ENCODE measurements around the gene MDFI. TPM values are rescaled to one million over a fixed set of nuclear protein-coding genes. Genes with fewer than 3 reads are reported as not detected.

The MDFI gene
- polyA plus RNA-seq, 1 donor from 2014 or later = 42.5 TPM

- H3K79me2 ChIP-seq (replicated peaks; ENCODE audit: insufficient read depth, low read length) = no peaks in the 10 kb centered on the region
- H3K27me3 ChIP-seq (ENCODE audit: insufficient read depth, low read depth, low read length) = no peaks in the 10 kb centered on the region
- no peaks in the 10 kb centered on the region for H3K9me3 ChIP-seq (ENCODE audit: low read length)
- H3K36me3 ChIP-seq (ENCODE audit: insufficient read depth, low read length) = no peaks in the 10 kb centered on the region
- peaks cover 3% of the 10 kb centered on the region for H3F3A ChIP-seq (ENCODE audit: insufficient read depth, low read length, poor library complexity, severe bottlenecking)
- H2AFZ ChIP-seq (ENCODE audit: low read depth, low read length) = no peak overlapping the region
- no peak overlapping the region for H3K27ac ChIP-seq (ENCODE audit: low read length)
- no peaks in the 10 kb centered on the region for H3K9me2 ChIP-seq (ENCODE audit: insufficient read depth, low read length)
- no peak for TF ChIP-seq EZH2 (IDR thresholded peaks at IDR 0.05; ENCODE audit: borderline replicate concordance, insufficient read depth, low read length, poor library complexity, severe bottlenecking)
- TF ChIP-seq REST (IDR thresholded peaks at IDR 0.05; ENCODE audit: borderline replicate concordance) = no peak
- TF ChIP-seq CTCF (IDR thresholded peaks at IDR 0.05; ENCODE audit: poor library complexity, severe bottlenecking) = no peak
- no peak for TF ChIP-seq EP300 (conservative IDR thresholded peaks at IDR 0.05; ENCODE audit: poor library complexity, severe bottlenecking)
- TF ChIP-seq SMC3 (conservative IDR thresholded peaks at IDR 0.05; ENCODE audit: poor library complexity) = no peak
- TF ChIP-seq MXI1 (conservative IDR thresholded peaks at IDR 0.05; ENCODE audit: poor library complexity, severe bottlenecking) = no peak
- H3K9ac ChIP-seq (ENCODE audit: low read length) = no peak overlapping the region
- no peak overlapping the region for H3K4me3 ChIP-seq (ENCODE audit: low read length)
- H4K20me1 ChIP-seq (ENCODE audit: insufficient read depth) = no peaks in the 10 kb centered on the region
- no peak overlapping the region for H3K4me2 ChIP-seq (ENCODE audit: low read length)
These were observed 38.3 kb upstream of the MDFI start for GRCh38 chr6:41599852-41600445.

- Histone ChIP-seq H3K9me3 (ENCODE audit: low read length) (no peaks in the 10 kb centered on the region), H2AFZ (ENCODE audit: low read depth, low read length) (no peak overlapping the region), H3K79me2 (replicated peaks; ENCODE audit: insufficient read depth, low read length) (no peaks in the 10 kb centered on the region), H4K20me1 (ENCODE audit: insufficient read depth) (no peaks in the 10 kb centered on the region), H3K4me2 (ENCODE audit: low read length) (no peak overlapping the region), H3K4me3 (ENCODE audit: low read length) (no peak overlapping the region), H3K36me3 (ENCODE audit: insufficient read depth, low read length) (no peaks in the 10 kb centered on the region), H3F3A (ENCODE audit: insufficient read depth, low read length, poor library complexity, severe bottlenecking) (peaks cover 3% of the 10 kb centered on the region), H3K27ac (ENCODE audit: low read length) (no peak overlapping the region), H3K27me3 (ENCODE audit: insufficient read depth, low read depth, low read length) (no peaks in the 10 kb centered on the region), H3K9me2 (ENCODE audit: insufficient read depth, low read length) (no peaks in the 10 kb centered on the region), H3K9ac (ENCODE audit: low read length) (no peak overlapping the region)
- TF ChIP-seq RAD21 (conservative IDR thresholded peaks at IDR 0.05) = no peak
- peak; percentile 15 for TF ChIP-seq POLR2AphosphoS5 (IDR thresholded peaks at IDR 0.05)
- TF ChIP-seq MXI1 (conservative IDR thresholded peaks at IDR 0.05; ENCODE audit: poor library complexity, severe bottlenecking) = no peak
- no peak for TF ChIP-seq SMC3 (conservative IDR thresholded peaks at IDR 0.05; ENCODE audit: poor library complexity)
- no peak for TF ChIP-seq CTCF (IDR thresholded peaks at IDR 0.05; ENCODE audit: poor library complexity, severe bottlenecking)
- no peak for TF ChIP-seq EZH2 (IDR thresholded peaks at IDR 0.05; ENCODE audit: borderline replicate concordance, insufficient read depth, low read length, poor library complexity, severe bottlenecking)
These were observed 37.6 kb upstream of the MDFI start for GRCh38 chr6:41600499-41601247.

All from neural cell (in vitro differentiated cells).